GM12878 (cell line): Measurements from ENCODE around the gene TCF15. TPM values are rescaled to one million over a fixed set of nuclear protein-coding genes. Genes with fewer than 3 reads are reported as not detected.
A peak's percentile ranks its signal among the peaks of the same experiment; 100 is the strongest.

Experiments
- BCLAF1 ChIP-seq: fragments of 450-650 bp; IDR thresholded peaks from 2 replicates; pipeline ENCODE4 v1.6.1; 2017; ENCODE audit warnings: antibody characterized with exemption, mild to moderate bottlenecking, moderate library complexity
- CHD1 ChIP-seq: IDR thresholded peaks from 2 replicates; pipeline ENCODE4 v1.6.1; 2012; ENCODE audit warnings: low read depth, low read length, improper control_type of control experiment
- EED ChIP-seq: sonication (generic); IDR thresholded peaks from 2 replicates; pipeline ENCODE4 v1.6.1; 2016; ENCODE audit warnings: antibody characterized with exemption, low read depth
- FOS ChIP-seq: IDR thresholded peaks from 3 replicates; pipeline ENCODE4 v1.6.1; 2011; ENCODE audit warnings: borderline replicate concordance; ENCODE audit not compliant: insufficient read length; ENCODE audit errors: extremely low read depth
- FOXK2 ChIP-seq: fragments of 450-650 bp; IDR thresholded peaks from 2 replicates; pipeline ENCODE4 v1.6.1; 2017; ENCODE audit warnings: mild to moderate bottlenecking, moderate library complexity
- JUND ChIP-seq: IDR thresholded peaks from 2 replicates; pipeline ENCODE4 v1.6.1; 2012; ENCODE audit warnings: low read depth, mild to moderate bottlenecking, low read length, improper control_type of control experiment, moderate library complexity
- KLF5 ChIP-seq: fragments of 450-650 bp; IDR thresholded peaks from 2 replicates; pipeline ENCODE4 v1.6.1; 2014; ENCODE audit warnings: mild to moderate bottlenecking; ENCODE audit not compliant: partially characterized antibody
- MXI1 ChIP-seq: fragments of 150-350 bp; IDR thresholded peaks from 2 replicates; pipeline ENCODE4 v1.6.1; 2011; ENCODE audit warnings: low read depth, mild to moderate bottlenecking, inconsistent platforms, low read length, improper control_type of control experiment
- MYB ChIP-seq: fragments of 150-350 bp; IDR thresholded peaks from 2 replicates; pipeline ENCODE4 v1.6.1; 2014; ENCODE audit warnings: mild to moderate bottlenecking, low read depth, low read length, borderline replicate concordance
- POLR2AphosphoS2 ChIP-seq: IDR thresholded peaks from 2 replicates; pipeline ENCODE4 v1.6.1; 2011; ENCODE audit warnings: low read depth, mild to moderate bottlenecking, low read length, improper control_type of control experiment, moderate library complexity
- RELA ChIP-seq: fragments of 450-650 bp; IDR thresholded peaks from 2 replicates; pipeline ENCODE4 v1.8.0; 2014; ENCODE audit warnings: borderline replicate concordance; ENCODE audit not compliant: partially characterized antibody
- REST ChIP-seq: IDR thresholded peaks from 2 replicates; pipeline ENCODE4 v1.6.1; 2012; ENCODE audit warnings: mild to moderate bottlenecking, low read depth, low read length
- SMARCA5 ChIP-seq: fragments of 450-650 bp; IDR thresholded peaks from 2 replicates; pipeline ENCODE4 v1.6.1; 2017; ENCODE audit warnings: mild to moderate bottlenecking
- ZBTB4 ChIP-seq: fragments of 450-650 bp; formaldehyde crosslinking; IDR thresholded peaks from 2 replicates; pipeline ENCODE4 v1.4.0; 2022; ENCODE audit warnings: mild to moderate bottlenecking, moderate library complexity
- ZNF687 ChIP-seq: fragments of 450-650 bp; IDR thresholded peaks from 2 replicates; pipeline ENCODE4 v1.6.1; 2017; ENCODE audit warnings: mild to moderate bottlenecking, moderate library complexity
- polyA plus RNA-seq, 11 experiments: library from polyadenylated mRNA; depleted of rRNA in 4 of 11; unstranded in 6 of 11; stranded (reverse) in 5 of 11; fragments of >200 nt; fragmentation: Nextera tagmentation in 4 of 11; fragmentation: Illumina TruSeq in 1 of 11; extraction: Ambion mirVana in 4 of 11; extraction: Trizol in 1 of 11; gene quantifications; 1 replicate in 1 of 11; 2 replicates in 10 of 11; pipeline versions ENCODE4 v1.2.1 to v1.2.3, GENCODE V29; 2011 to 2016; ENCODE audit warnings: inconsistent platforms in 2 of 11, missing spikeins in 2 of 11, low read depth in 1 of 11
- total RNA-seq, 4 experiments: library from RNA; depleted of rRNA in 3 of 4; stranded (reverse); fragments of >200 nt in 3 of 4; fragmentation: Illumina TruSeq in 1 of 4; extraction: Trizol in 1 of 4; gene quantifications; 2 replicates each; pipeline versions ENCODE4 v1.2.1 to v1.2.3, GENCODE V29; 2013 to 2021

TCF15 gene
- total and polyA plus RNA-seq, 10 of the 15 experiments (the other 5 are each of a cell fraction or from before 2014, with no cell fraction given): 0.08 TPM; not detected in 9

- TF ChIP-seq BCLAF1 (peak; percentile 92), ZBTB4 (CRISPR knock-in tag) (no peak), JUND (peak; percentile 96), REST (no peak), FOXK2 (peak; percentile 89), ZNF687 (no peak), EED (no peak), MXI1 (no peak; the same call in 1 of the 2 replicates), KLF5 (peak; percentile 98), FOS (no peak), MYB (no peak), SMARCA5 (peak; percentile 65; the same call in 1 of the 2 replicates), POLR2AphosphoS2 (no peak), RELA (peak; percentile 42), CHD1 (peak; percentile 96)
These were observed 43.0 kb upstream of the TCF15 start, which contains the start of gene SRXN1 (continued) for GRCh38 chr20:653110-653589.
